Suprapubic skin (tissue), 4 donors: ENCODE results near the gene SMIM5. TPM values are rescaled to one million over a fixed set of nuclear protein-coding genes. Genes with fewer than 3 reads are reported as not detected.

ENCODE experiments used
- DNase-seq, 2 donors: peaks; one replicate each; pipeline ENCODE4 v3.0.0-alpha.2; 2019; ENCODE audit warnings: low spot score in 2 of 2
- H3K27ac ChIP-seq: fragments of 200-600 bp; sonication (generic); one replicate; pipeline ENCODE4 v1.5.1; 2019
- H3K27me3 ChIP-seq: fragments of 200-600 bp; sonication (generic); one replicate; pipeline ENCODE4 v1.5.1; 2019
- H3K36me3 ChIP-seq: fragments of 200-600 bp; sonication (generic); one replicate; pipeline ENCODE4 v1.5.1; 2019
- H3K4me1 ChIP-seq: fragments of 200-600 bp; sonication (generic); one replicate; pipeline ENCODE4 v1.5.1; 2019
- H3K4me3 ChIP-seq: fragments of 200-600 bp; sonication (generic); one replicate; pipeline ENCODE4 v1.5.1; 2019; ENCODE audit warnings: mild to moderate bottlenecking
- H3K9me3 ChIP-seq: fragments of 200-600 bp; sonication (generic); one replicate; pipeline ENCODE4 v1.5.1; 2019
- CTCF ChIP-seq, 2 donors: fragments of 200-600 bp in 1 of 2; fragments of 450-650 bp in 1 of 2; sonication (generic) in 1 of 2; IDR thresholded peaks; one replicate each; pipeline ENCODE4 v1.5.1; 2016 to 2019; ENCODE audit warnings: antibody characterized with exemption in 2 of 2, mild to moderate bottlenecking in 1 of 2, moderate library complexity in 1 of 2
- EP300 ChIP-seq: sonication (generic); formaldehyde crosslinking; IDR thresholded peaks from one replicate; pipeline ENCODE4 v1.6.1; 2017; ENCODE audit warnings: antibody characterized with exemption
- POLR2A ChIP-seq, 2 donors: fragments of 450-650 bp; IDR thresholded peaks; one replicate each; pipeline ENCODE4 v1.6.1; 2017; ENCODE audit warnings: antibody characterized with exemption in 2 of 2, mild to moderate bottlenecking in 2 of 2, moderate library complexity in 2 of 2
- POLR2AphosphoS5 ChIP-seq, 3 donors: sonication (generic); formaldehyde crosslinking; IDR thresholded peaks; one replicate each; pipeline ENCODE4 v1.6.1; 2017; ENCODE audit warnings: antibody characterized with exemption in 3 of 3
- WGBS: methylation state at CpG from one replicate; pipeline ENCODE4 v1.1.5; 2018; 5-methylcytosine and 5-hydroxymethylcytosine counted together
- total RNA-seq, 4 donors: library from RNA; depleted of rRNA; stranded (reverse); fragments of >200 nt; gene quantifications; one replicate each; pipeline ENCODE4 v1.1.0, GENCODE V29; 2016

SMIM5 gene
- total RNA-seq, 4 donors from 2014 or later = 1.7 to 11.8 (median 8.6) TPM

GRCh38 chr17:75626496-75627038 lies 6.7 kb upstream of the SMIM5 start:
- H3K4me3 ChIP-seq = no peak overlapping the region
- no peak overlapping the region for H3K27ac ChIP-seq
- no peaks in the 10 kb centered on the region for H3K27me3 ChIP-seq
- H3K36me3 ChIP-seq = peaks cover 56% of the 10 kb centered on the region
- DNase-seq = no peak
- H3K9me3 ChIP-seq = no peaks in the 10 kb centered on the region
- no peaks in the 10 kb centered on the region for H3K4me1 ChIP-seq
- WGBS = 70% methylated on average over 2 of the region's 11 CpGs
- no peak for TF ChIP-seq POLR2A (IDR thresholded peaks at IDR 0.05)
- no peak for TF ChIP-seq EP300
- TF ChIP-seq CTCF (IDR thresholded peaks at IDR 0.05) = no peak
- no peak for TF ChIP-seq POLR2AphosphoS5 (IDR thresholded peaks at IDR 0.05)

- WGBS = 88% methylated on average over 9 of the region's 10 CpGs
Measured at GRCh38 chr17:75627094-75627493, 6.1 kb upstream of the SMIM5 start.

DNA sequence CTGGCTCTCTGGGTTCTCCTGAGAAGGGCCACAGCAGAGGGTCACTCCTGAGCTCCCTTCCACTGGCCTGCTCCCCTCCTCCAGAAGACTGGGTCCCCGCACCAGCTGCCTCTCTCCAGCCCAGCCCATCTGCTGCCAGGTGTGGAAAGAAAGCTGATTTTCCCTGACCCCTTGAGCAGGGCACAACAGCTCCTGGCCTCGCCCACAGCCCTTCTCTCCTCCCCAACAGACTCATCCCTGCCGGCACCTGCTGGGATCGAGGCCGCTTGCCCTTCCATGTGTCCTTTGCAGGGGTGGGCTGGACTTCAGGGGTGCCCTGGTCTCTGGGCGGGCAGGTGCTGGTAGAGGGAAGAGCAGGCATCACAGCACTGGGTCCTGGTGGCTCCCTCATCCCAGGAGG lies 4.8 kb upstream of the SMIM5 start:
- no peaks in the 10 kb centered on the region for H3K9me3 ChIP-seq
- H3K4me3 ChIP-seq = no peak overlapping the region
- no peak overlapping the region for H3K27ac ChIP-seq
- no peak for TF ChIP-seq POLR2AphosphoS5 (IDR thresholded peaks at IDR 0.05)
- peaks cover 55% of the 10 kb centered on the region for H3K36me3 ChIP-seq
- DNase-seq = no peak
- no peaks in the 10 kb centered on the region for H3K27me3 ChIP-seq
- 90% methylated on average over 5 of the region's 6 CpGs for WGBS
- peaks cover 10% of the 10 kb centered on the region for H3K4me1 ChIP-seq

More at GRCh38 chr17:75627094-75627493, 6.1 kb upstream of the SMIM5 start:
- TF ChIP-seq POLR2A (IDR thresholded peaks at IDR 0.05) = no peak
- no peak for TF ChIP-seq POLR2AphosphoS5 (IDR thresholded peaks at IDR 0.05)
- TF ChIP-seq CTCF (IDR thresholded peaks at IDR 0.05) = no peak
- no peak for TF ChIP-seq EP300
- DNase-seq = no peak
- Histone ChIP-seq H3K4me1 (no peaks in the 10 kb centered on the region), H3K36me3 (peaks cover 56% of the 10 kb centered on the region), H3K9me3 (no peaks in the 10 kb centered on the region), H3K27me3 (no peaks in the 10 kb centered on the region), H3K4me3 (no peak overlapping the region), H3K27ac (no peak overlapping the region)

DNA sequence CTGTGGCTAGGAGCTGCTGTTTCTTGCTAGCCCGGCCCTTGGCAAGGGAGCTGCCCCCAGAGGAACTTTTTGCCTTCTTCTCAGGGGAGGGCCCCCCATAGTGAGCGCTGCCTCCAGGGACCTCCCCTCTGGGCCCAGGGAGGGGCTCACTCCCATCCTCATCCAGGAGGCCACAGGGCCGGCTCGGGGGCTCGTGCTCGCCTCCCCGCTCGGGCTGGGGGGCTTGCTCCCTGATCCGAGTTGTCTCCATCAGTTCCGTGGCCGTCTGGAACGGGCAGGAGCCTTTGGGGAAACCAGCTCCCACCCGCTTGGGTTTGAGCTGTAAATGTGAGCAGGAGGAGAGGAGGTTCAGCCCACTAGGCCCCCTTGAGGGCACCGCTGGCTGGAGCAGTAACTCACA lies 4.1 kb upstream of the SMIM5 start:
- TF ChIP-seq POLR2A (IDR thresholded peaks at IDR 0.05) (no peak), EP300 (no peak), POLR2AphosphoS5 (IDR thresholded peaks at IDR 0.05) (no peak), CTCF (IDR thresholded peaks at IDR 0.05) (no peak)
- DNase-seq = no peak
- Histone ChIP-seq H3K27me3 (no peaks in the 10 kb centered on the region), H3K27ac (no peak overlapping the region), H3K4me1 (peaks cover 17% of the 10 kb centered on the region), H3K9me3 (no peaks in the 10 kb centered on the region), H3K4me3 (no peak overlapping the region), H3K36me3 (peaks cover 53% of the 10 kb centered on the region)
- WGBS = 81% methylated on average over 5 of the region's 14 CpGs

GRCh38 chr17:75630071-75630917 lies 2.9 kb upstream of the SMIM5 start:
- no peaks in the 10 kb centered on the region for H3K9me3 ChIP-seq
- 80% methylated on average over 12 of the region's 26 CpGs for WGBS
- TF ChIP-seq EP300 = no peak
- TF ChIP-seq POLR2AphosphoS5 (IDR thresholded peaks at IDR 0.05) = no peak
- no peak for TF ChIP-seq POLR2A (IDR thresholded peaks at IDR 0.05)
- no peak for TF ChIP-seq CTCF (IDR thresholded peaks at IDR 0.05)
- H3K36me3 ChIP-seq = peaks cover 43% of the 10 kb centered on the region
- H3K27ac ChIP-seq = no peak overlapping the region
- peaks cover 23% of the 10 kb centered on the region for H3K4me1 ChIP-seq
- no peaks in the 10 kb centered on the region for H3K27me3 ChIP-seq
- DNase-seq = no peak
- H3K4me3 ChIP-seq = no peak overlapping the region
